Endometrial microvascular endothelial cells (primary cell): ENCODE results near the gene AP3D1. TPM values are rescaled to one million over a fixed set of nuclear protein-coding genes. Genes with fewer than 3 reads are reported as not detected.
"Not testable (repeated sequence)": the region's sequence is repeated elsewhere in the genome, so short reads cannot be mapped to it uniquely, and the experiment has no call there.

Experiments
- in situ Hi-C: cut with HindIII; loops from 2 replicates; pipeline ENCODE4 v1.10.0; 2017; ENCODE audit warnings: low sequenced_read_pairs, low pct_unique_long_range_greater_than_20kb; ENCODE audit errors: inconsistent ontology term
- total RNA-seq: library from RNA; depleted of rRNA; stranded (reverse); fragments of >200 nt; gene quantifications from one replicate; pipeline ENCODE4 v1.2.3, GENCODE V29; 2015; ENCODE audit errors: inconsistent ontology term

AP3D1 gene
- total RNA-seq, 1 donor from 2014 or later = 103 TPM

GRCh38 chr19:2132191-2132590 lies 19.2 kb downstream of the AP3D1 start:
- in situ Hi-C loops = no loop called here

DNA sequence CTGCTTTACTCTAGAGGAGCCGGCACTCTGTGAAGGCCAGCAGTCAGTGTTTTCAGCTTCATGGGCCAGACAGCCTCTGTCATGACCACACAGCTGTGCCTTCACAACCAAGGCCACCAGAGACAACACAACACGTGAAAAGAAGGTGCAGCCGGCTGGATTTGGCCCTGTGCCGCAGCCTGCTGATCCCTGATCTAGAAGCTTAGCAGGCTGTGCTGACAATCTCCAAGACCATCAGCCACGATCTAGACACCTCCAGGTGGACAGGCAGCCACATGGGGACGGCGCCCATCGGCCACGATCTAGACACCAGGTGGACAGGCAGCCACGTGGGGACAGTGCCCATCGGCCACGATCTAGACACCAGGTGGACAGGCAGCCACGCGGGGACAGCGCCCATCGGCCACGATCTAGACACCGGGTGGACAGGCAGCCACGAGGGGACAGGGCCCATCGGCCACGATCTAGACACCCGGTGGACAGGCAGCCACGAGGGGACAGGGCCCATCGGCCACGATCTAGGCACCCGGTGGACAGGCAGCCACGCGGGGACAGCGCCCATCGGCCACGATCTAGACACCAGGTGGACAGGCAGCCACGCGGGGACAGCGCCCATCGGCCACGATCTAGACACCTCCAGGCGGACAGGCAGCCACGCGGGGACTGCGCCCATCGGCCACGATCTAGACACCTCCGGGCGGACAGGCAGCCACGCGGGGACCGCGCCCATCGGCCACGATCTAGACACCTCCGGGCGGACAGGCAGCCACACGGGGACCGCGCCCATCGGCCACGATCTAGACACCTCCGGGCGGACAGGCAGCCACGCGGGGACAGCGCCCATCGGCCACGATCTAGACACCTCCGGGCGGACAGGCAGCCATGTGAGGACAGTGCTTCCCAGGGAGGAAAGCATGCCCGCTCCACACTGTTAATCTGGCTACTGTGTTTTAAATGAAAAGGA lies 20.1 kb downstream of the AP3D1 start:
- in situ Hi-C loops = not testable (repeated sequence)

GRCh38 chr19:2129892-2130770 lies 21.2 kb downstream of the AP3D1 start:
- in situ Hi-C loops = no loop called here

GRCh38 chr19:2129486-2129885 lies 21.9 kb downstream of the AP3D1 start:
- in situ Hi-C loops = no loop called here

- in situ Hi-C loops = no loop called here
Measured at GRCh38 chr19:2129022-2129421, 22.3 kb downstream of the AP3D1 start.

- in situ Hi-C loops = not testable (repeated sequence)
Measured at GRCh38 chr19:2128252-2128651, 23.1 kb downstream of the AP3D1 start.

GRCh38 chr19:2127758-2128157 lies 23.6 kb downstream of the AP3D1 start:
- in situ Hi-C loops = no loop called here

- in situ Hi-C loops = no loop called here
Measured at GRCh38 chr19:2126879-2127518, 24.4 kb downstream of the AP3D1 start.

DNA sequence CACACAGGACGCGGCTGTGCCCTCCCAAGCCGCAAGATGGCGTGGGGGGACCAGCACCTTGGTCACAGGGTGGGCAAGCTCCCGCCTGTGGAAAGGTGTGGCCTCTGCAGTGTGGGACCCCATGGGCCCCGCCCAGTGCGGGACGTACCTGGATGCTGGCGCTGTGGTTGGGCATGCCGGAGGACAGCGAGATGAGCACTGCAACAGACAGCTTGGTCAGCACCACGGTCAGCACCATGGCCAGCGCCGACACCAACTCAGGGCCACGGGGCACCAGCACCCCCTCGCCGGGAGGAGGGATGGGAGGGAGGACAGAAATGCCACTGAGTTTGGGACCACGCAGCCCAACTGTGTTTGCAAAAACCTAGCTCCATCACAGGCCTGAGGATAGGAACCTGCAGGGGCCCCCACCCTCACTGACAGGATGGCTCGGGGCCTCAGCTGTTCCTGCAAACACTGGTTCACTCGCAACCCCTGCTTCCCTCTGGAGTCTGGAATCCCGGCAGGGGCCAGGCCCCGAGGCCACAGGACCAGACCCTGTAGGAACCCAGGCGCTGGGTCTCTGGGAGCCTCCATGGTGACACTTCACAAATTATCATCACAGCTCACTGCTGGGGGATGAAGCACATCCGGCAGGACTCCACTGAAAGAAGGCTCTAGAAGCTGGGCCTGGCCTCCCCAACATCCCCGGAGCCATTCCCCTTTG lies 27.5 kb downstream of the AP3D1 start:
- in situ Hi-C loops = no loop called here

DNA sequence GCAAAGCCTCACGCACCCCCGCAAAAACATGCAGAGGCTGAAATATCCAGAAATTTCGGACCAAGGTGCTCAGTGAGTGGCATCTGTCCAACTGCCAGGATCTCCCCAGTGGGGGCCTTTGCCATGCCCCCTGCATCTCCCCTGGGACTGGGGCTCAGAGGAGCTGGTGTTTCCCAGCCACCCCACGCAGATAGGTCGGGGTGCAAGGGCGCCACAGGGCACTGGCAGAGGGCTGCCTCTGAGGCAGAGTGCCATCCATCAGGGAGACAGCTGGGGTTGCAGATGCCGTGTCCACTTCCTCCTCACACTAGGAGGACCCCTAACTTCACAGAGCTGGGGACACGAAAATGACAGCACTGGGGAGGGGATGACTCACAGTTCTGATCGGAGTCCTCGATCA lies 28.4 kb downstream of the AP3D1 start:
- in situ Hi-C loops = no loop called here

DNA sequence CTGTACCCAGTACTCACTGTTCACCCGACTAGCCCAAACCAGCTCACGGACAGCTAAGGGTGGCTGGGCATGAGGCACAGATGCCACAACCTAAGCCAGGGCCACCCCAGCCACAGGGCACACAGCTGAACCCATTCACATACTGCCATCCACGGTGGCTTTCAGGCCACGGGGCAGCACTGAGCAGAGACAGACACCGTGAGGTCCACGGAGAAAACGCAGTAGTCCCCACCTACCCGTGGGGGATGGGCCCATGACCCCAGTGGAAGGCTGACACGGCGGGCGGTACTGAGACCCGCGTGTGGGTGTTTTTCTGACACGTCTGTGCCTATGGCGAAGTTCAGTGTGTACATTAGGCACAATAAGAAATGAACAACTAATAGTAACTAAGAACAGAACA lies 29.1 kb downstream of the AP3D1 start:
- in situ Hi-C loops = no loop called here

DNA sequence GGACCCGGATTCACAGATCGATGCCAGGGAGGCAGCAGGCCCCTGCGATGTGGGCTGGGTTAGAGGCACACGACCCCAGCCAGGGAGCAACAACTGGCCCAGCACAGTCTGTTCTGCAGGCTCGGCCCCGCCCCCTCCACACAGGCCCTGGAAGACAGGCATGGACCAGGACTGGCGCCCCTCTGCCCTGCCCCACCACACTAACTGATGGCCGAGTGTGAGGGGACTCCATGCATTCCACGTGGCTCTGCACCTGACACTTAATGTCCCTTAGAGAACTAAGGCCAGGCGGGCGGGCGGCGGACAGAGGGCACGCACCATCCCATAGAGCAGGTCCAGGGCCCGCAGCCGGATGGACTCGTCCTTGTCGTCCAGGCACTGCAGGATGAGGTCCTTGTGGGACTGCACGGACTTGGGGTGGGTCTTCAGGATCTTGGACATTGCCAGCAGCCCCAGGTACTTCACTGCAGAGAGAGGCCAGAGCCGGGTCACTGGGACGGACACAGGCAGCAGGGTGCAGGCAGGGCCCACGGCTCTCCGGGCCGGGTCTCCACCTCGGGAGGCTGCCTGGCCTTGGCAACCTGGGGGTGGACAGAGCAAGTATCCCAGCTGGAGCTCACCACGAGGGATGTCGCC lies 29.8 kb downstream of the AP3D1 start:
- in situ Hi-C loops = no loop called here

GRCh38 chr19:2120821-2121220 lies 30.5 kb downstream of the AP3D1 start:
- in situ Hi-C loops = no loop called here

- in situ Hi-C loops = no loop called here
Measured at GRCh38 chr19:2119921-2120785, 31.2 kb downstream of the AP3D1 start.

DNA sequence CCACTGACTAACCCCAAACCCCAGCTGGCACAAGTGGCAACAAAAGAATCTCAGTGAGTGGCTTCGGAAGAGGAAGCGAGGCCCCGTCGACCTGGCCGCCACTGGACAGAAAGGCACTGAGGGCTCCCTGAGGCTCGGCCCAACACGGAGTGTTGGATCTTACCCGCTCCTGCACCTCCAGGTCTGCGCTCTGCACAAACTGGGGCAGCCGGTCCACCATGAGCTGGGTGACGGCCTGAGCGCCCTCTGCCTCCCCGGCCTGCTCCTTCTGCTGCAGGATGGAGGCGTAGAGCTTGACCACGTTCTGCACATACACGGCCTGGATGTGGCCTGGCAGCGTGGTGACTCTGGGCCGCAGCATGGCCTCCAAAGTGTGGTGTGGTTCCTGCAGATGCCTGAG lies 32.9 kb downstream of the AP3D1 start:
- in situ Hi-C loops = no loop called here

GRCh38 chr19:2117215-2117960 lies 34.0 kb downstream of the AP3D1 start:
- in situ Hi-C loops = no loop called here

GRCh38 chr19:2116507-2116906 lies 34.9 kb downstream of the AP3D1 start:
- in situ Hi-C loops = no loop called here
